GM12865 (cell line): ENCODE results near the gene SLC38A10.

ENCODE experiments used
- DNase-seq: peaks from one replicate; pipeline ENCODE4 v3.0.0; 2010; ENCODE audit warnings: low read depth
- H3K4me3 ChIP-seq: 2 replicates; pipeline ENCODE4 v1.5.1; 2011; ENCODE audit warnings: mild to moderate bottlenecking, low read depth, low read length, control low read depth
- CTCF ChIP-seq: IDR thresholded peaks from 2 replicates; pipeline ENCODE4 v1.5.1; 2011; ENCODE audit warnings: low read length, control low read depth, low read depth, inconsistent platforms; ENCODE audit not compliant: insufficient read depth; ENCODE audit errors: missing control alignments

Gene SLC38A10

GRCh38 chr17:81339191-81339533, 44.1 kb upstream of the SLC38A10 start:
- no peak for DNase-seq
- H3K4me3 ChIP-seq = no peak overlapping the region
- no peak for TF ChIP-seq CTCF

GRCh38 chr17:81338274-81339190, 43.4 kb upstream of the SLC38A10 start:
- no peak for TF ChIP-seq CTCF
- no peak overlapping the region for H3K4me3 ChIP-seq
- DNase-seq = no peak

GRCh38 chr17:81337476-81337879, 42.4 kb upstream of the SLC38A10 start:
- no peak overlapping the region for H3K4me3 ChIP-seq
- DNase-seq = no peak
- no peak for TF ChIP-seq CTCF

GRCh38 chr17:81336930-81337325, 41.8 kb upstream of the SLC38A10 start:
- no peak for DNase-seq
- TF ChIP-seq CTCF = no peak
- H3K4me3 ChIP-seq = no peak overlapping the region

DNA sequence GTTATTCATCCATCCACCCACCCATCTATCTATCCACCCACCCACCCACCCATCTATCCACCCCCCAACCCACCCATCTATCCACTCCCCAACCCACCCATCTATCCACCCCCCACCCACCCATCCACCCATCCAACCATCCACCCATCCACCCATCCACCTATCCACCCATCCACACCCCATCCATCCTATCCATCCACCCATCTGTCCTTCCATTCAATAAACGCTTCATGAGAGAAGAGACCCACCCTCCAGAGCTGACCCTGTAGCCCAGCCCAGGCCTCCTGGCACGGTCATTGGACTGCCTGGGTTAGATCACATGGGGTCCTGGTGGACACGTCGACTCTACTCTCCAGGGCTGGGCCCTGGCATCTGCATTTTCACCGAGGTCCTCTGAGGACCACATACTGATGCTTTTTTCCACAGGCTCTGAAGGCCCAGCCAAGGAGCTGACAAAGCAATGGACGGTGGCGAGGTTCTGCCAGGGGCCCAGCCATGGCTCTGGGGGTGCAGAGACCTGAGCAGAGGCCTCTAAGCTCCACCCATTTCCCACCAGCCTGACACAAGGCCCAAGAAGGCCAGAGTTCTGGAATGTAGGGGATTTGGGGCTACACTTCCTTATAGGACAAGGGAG, 41.3 kb upstream of the SLC38A10 start:
- no peak overlapping the region for H3K4me3 ChIP-seq
- DNase-seq = no peak
- TF ChIP-seq CTCF = no peak

- no peak for TF ChIP-seq CTCF
- no peak overlapping the region for H3K4me3 ChIP-seq
- no peak for DNase-seq
Measured at GRCh38 chr17:81335773-81336157, 40.7 kb upstream of the SLC38A10 start.
